Neural progenitor cell (in vitro differentiated cells): ENCODE data around the gene UNC13B. TPM values are rescaled to one million over a fixed set of nuclear protein-coding genes. Genes with fewer than 3 reads are reported as not detected.

ENCODE experiments used
- DNase-seq: peaks from one replicate; pipeline ENCODE4 v3.0.0-alpha.2; 2016; ENCODE audit warnings: low spot score
- H2AFZ ChIP-seq: fragments of 200-600 bp; sonication (generic); replicated peaks from 2 replicates; pipeline ENCODE4 v1.6.1; 2016; ENCODE audit warnings: antibody characterized with exemption
- H3F3A ChIP-seq: fragments of 200-600 bp; sonication (generic); 2 replicates; pipeline ENCODE4 v1.6.1; 2016; ENCODE audit warnings: antibody characterized with exemption, low read depth
- H3K27ac ChIP-seq: fragments of 200-600 bp; sonication (generic); 2 replicates; pipeline ENCODE4 v1.5.1; 2016; ENCODE audit warnings: mild to moderate bottlenecking
- H3K27me3 ChIP-seq: fragments of 200-600 bp; sonication (generic); 2 replicates; pipeline ENCODE4 v1.6.1; 2016; ENCODE audit warnings: mild to moderate bottlenecking, moderate library complexity
- H3K36me3 ChIP-seq: fragments of 200-600 bp; sonication (generic); 2 replicates; pipeline ENCODE4 v1.5.1; 2016
- H3K4me1 ChIP-seq: fragments of 200-600 bp; sonication (generic); 2 replicates; pipeline ENCODE4 v1.6.1; 2016; ENCODE audit warnings: mixed run types
- H3K4me2 ChIP-seq: fragments of 200-600 bp; sonication (generic); 2 replicates; pipeline ENCODE4 v1.6.1; 2016
- H3K4me3 ChIP-seq: fragments of 200-600 bp; sonication (generic); 2 replicates; pipeline ENCODE4 v1.5.1; 2016
- H3K79me2 ChIP-seq: fragments of 200-600 bp; sonication (generic); 2 replicates; pipeline ENCODE4 v1.6.1; 2016; ENCODE audit warnings: low read depth
- H3K9ac ChIP-seq: fragments of 200-600 bp; sonication (generic); 2 replicates; pipeline ENCODE4 v1.6.1; 2016
- H3K9me3 ChIP-seq: fragments of 200-600 bp; sonication (generic); 2 replicates; pipeline ENCODE4 v1.5.1; 2016; ENCODE audit warnings: low read depth
- H4K20me1 ChIP-seq: fragments of 200-600 bp; sonication (generic); 2 replicates; pipeline ENCODE4 v1.6.1; 2016; ENCODE audit warnings: low read depth
- H3K27ac Mint-ChIP-seq: 3 replicates; pipeline ENCODE4 v1.8.0; 2021; ENCODE audit warnings: mixed read lengths
- H3K27me3 Mint-ChIP-seq: 2 replicates; pipeline ENCODE4 v1.8.0; 2022; ENCODE audit warnings: low read depth, mild to moderate bottlenecking, inconsistent platforms, moderate library complexity, mixed read lengths; ENCODE audit not compliant: insufficient read depth
- H3K36me3 Mint-ChIP-seq: 3 replicates; pipeline ENCODE4 v1.8.0; 2021; ENCODE audit warnings: mixed read lengths
- H3K4me1 Mint-ChIP-seq: 3 replicates; pipeline ENCODE4 v1.8.0; 2021; ENCODE audit warnings: mixed read lengths
- H3K4me3 Mint-ChIP-seq: 3 replicates; pipeline ENCODE4 v1.8.0; 2021; ENCODE audit warnings: mild to moderate bottlenecking, moderate library complexity, mixed read lengths
- H3K9me3 Mint-ChIP-seq: 3 replicates; pipeline ENCODE4 v1.8.0; 2020; ENCODE audit warnings: mixed read lengths
- EZH2 ChIP-seq: fragments of 200-600 bp; sonication (generic); IDR thresholded peaks from 2 replicates; pipeline ENCODE4 v1.6.1; 2017; ENCODE audit warnings: antibody characterized with exemption, mild to moderate bottlenecking, moderate library complexity
- EZH2phosphoT487 ChIP-seq: fragments of 200-600 bp; sonication (generic); IDR thresholded peaks from 2 replicates; pipeline ENCODE4 v1.6.1; 2017; ENCODE audit warnings: antibody characterized with exemption
- total RNA-seq: library from RNA; depleted of rRNA; stranded (reverse); fragments of >200 nt; gene quantifications from 2 replicates; pipeline ENCODE4 v1.2.3, GENCODE V29; 2015; ENCODE audit warnings: low replicate concordance
- TF ChIP-seq, protein P1 (sequence below): fragments of 200-600 bp; sonication (generic); IDR thresholded peaks from 2 replicates; pipeline ENCODE4 v1.5.1; 2017; ENCODE audit warnings: antibody characterized with exemption, mild to moderate bottlenecking

The UNC13B gene
- 40.7 and 44.4 TPM in 2 replicates for total RNA-seq

DNA sequence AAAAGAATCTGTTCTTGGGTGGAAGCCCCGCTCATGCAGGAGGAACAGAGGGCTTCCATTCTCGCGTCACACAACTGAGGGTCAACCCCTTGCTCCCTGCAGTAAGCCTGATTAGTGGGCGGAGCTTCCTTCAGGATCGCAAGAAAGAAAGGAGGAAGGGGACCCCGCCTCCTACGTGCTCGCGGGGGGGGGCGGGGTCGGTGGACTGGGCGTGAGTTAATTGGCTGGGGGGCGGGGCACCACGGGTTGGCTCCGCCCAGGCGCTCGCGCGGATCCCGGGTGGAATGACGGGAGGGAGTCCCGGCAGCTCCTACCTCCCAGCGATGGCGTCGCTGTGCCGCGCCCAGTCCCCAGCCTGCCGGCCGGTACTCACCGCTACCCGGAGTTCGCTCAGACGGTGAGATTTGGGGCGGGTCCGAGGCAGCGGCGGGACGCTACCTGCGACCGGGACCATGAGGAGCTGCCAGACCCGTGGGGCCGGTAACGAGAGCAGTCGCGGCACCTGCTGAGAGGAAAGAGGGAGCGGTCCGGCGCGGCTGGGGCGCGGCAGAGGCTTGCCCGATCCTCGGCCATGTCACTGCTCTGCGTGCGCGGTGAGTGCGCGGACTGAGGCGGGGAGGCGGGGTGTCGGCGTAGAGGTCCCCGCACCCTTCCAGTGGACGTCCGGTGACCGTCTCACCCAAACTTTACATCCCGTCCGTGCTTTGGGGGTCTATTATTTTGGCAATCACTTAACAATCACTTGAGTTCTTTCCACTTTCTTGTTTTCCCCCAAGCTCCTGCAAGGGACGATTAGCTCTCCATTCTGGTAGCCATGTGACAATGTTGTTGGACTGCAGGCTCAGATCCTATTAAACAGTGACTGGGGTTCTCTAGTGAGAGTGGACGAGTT lies at the start of gene UNC13B:
TSS of gene UNC13B (plus strand) at position 297 of the 892 bp plus-strand sequence. CDS start at position 572, 275 bp downstream.
- Histone ChIP-seq H3K4me2 (peak within 1 kb of the TSS; percentile 87), H3K9me3 (no peaks in the 10 kb centered on the region)

DNA sequence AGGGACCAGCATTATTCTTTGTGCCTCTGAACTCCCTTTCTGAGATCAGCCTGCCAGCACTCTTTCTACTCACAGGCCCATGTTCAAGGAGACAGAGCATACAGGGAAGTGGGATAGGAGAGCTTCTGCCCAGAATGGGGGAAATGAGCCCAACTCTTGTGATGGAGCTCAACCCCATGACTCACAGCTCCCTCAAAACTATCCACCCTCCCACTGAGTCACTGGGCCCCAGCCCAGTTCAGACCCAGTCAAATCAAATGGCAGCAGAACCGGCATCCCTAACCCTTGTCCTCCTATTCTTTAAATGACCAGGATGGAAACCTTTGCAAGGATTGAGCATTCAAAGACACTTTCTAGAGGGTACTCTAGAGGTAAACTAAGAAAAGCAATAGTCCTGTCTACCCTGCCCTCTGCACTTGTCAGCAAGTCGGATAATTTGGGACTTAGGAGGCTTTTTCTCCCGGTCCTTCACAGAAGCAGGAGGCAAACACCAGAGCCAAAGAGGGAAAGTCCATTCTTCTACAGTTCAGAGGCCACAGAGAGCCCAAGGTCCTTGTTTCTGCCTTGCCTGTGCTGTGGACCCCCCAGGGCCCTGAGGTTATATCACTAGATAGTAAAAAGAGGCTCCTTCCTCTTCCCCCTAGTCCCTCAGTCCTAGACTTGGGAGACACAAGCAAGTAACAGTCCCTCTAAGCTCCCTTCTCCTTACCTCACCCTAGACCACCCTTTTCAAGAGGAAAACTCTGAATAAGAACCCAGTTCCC lies 49.4 kb upstream of the UNC13B start:
- Mint-ChIP-seq H3K27ac (peak overlapping the region; percentile 61), H3K4me1 (peaks cover 58% of the 10 kb centered on the region), H3K9me3 (no peaks in the 10 kb centered on the region), H3K4me3 (peak overlapping the region; percentile 88), H3K27me3 (peaks cover 2% of the 10 kb centered on the region), H3K36me3 (peaks cover 12% of the 10 kb centered on the region)
- H3K4me3 ChIP-seq: peak overlapping the region; percentile 71
- no peak overlapping the region for H3K9ac ChIP-seq
- H4K20me1 ChIP-seq: peaks cover 23% of the 10 kb centered on the region
- H3K27me3 ChIP-seq: no peaks in the 10 kb centered on the region
- no peak for TF ChIP-seq EZH2phosphoT487
- TF ChIP-seq, protein P1, sequence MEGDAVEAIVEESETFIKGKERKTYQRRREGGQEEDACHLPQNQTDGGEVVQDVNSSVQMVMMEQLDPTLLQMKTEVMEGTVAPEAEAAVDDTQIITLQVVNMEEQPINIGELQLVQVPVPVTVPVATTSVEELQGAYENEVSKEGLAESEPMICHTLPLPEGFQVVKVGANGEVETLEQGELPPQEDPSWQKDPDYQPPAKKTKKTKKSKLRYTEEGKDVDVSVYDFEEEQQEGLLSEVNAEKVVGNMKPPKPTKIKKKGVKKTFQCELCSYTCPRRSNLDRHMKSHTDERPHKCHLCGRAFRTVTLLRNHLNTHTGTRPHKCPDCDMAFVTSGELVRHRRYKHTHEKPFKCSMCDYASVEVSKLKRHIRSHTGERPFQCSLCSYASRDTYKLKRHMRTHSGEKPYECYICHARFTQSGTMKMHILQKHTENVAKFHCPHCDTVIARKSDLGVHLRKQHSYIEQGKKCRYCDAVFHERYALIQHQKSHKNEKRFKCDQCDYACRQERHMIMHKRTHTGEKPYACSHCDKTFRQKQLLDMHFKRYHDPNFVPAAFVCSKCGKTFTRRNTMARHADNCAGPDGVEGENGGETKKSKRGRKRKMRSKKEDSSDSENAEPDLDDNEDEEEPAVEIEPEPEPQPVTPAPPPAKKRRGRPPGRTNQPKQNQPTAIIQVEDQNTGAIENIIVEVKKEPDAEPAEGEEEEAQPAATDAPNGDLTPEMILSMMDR: no peak
- no peak for TF ChIP-seq EZH2
- peak overlapping the region; percentile 2 for H2AFZ ChIP-seq
- H3K4me1 ChIP-seq: peaks cover 23% of the 10 kb centered on the region
- peak overlapping the region; percentile 74 for H3K4me2 ChIP-seq
- DNase-seq: no peak
- H3K79me2 ChIP-seq: peaks cover 29% of the 10 kb centered on the region
- no peak overlapping the region for H3K27ac ChIP-seq
- no peaks in the 10 kb centered on the region for H3K9me3 ChIP-seq
- peaks cover 27% of the 10 kb centered on the region for H3F3A ChIP-seq
- no peaks in the 10 kb centered on the region for H3K36me3 ChIP-seq

More for the DNA sequence above, at the start of gene UNC13B:
- Histone ChIP-seq H2AFZ (peak within 1 kb of the TSS; percentile 88), H4K20me1 (no peaks in the 10 kb centered on the region), H3K9ac (peak within 1 kb of the TSS; percentile 42), H3K4me1 (peaks cover 12% of the 10 kb centered on the region), H3F3A (peaks cover 16% of the 10 kb centered on the region), H3K27me3 (no peaks in the 10 kb centered on the region), H3K79me2 (peaks cover 41% of the 10 kb centered on the region), H3K27ac (no peak within 1 kb of the TSS), H3K4me3 (peak within 1 kb of the TSS; percentile 85), H3K36me3 (no peaks in the 10 kb centered on the region)
- peak within 1 kb of the TSS; percentile 93 for H3K4me3 Mint-ChIP-seq
- TF ChIP-seq, protein P1: peak; percentile 28
- no peak for TF ChIP-seq EZH2phosphoT487
- peaks cover 6% of the 10 kb centered on the region for H3K9me3 Mint-ChIP-seq
- H3K4me1 Mint-ChIP-seq: peaks cover 19% of the 10 kb centered on the region
- peak within 1 kb of the TSS; percentile 93 for H3K27ac Mint-ChIP-seq
- peaks cover 3% of the 10 kb centered on the region for H3K27me3 Mint-ChIP-seq
- DNase-seq: peak; percentile 98
- peaks cover 2% of the 10 kb centered on the region for H3K36me3 Mint-ChIP-seq

DNA sequence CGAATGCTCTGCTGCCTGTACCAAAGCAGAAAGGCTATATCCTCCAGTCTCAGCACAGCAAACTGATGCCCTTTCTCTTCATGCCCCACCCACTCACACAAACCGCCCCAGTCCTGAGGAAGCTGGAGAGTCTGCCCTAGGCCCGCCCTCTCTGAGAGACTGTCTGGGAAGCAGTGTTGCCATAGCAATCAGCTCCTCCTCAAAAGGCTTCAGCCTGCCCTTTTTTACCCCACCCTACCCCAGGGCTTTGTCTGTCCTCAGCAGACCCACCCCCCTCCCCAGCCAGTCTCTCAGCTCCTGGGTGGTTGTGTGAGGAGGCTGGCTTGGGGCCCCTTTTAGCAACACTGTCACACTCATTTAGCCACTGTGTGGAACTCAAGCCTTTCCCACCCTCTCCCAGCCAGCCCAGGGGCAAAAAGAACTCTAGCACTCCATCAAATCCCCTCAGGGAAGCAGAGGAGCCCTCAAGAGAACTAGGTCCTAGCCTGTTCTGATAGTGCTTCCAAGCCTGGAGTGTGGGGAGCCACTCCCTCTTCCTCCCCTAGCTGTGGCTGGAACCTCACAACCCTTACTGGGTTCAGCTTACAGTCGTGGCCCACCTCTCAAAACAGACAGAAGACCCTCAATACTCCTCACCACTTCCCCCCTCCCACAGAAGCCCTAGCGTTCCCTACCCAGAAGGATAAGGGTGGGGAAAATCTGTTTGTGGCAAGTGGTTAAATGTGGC lies 47.5 kb upstream of the UNC13B start:
- peak overlapping the region; percentile 90 for H3K27ac ChIP-seq
- H3K4me1 ChIP-seq: peaks cover 23% of the 10 kb centered on the region
- H3K27ac Mint-ChIP-seq: peak overlapping the region; percentile 96
- peaks cover 19% of the 10 kb centered on the region for H4K20me1 ChIP-seq
- H3K9me3 ChIP-seq: no peaks in the 10 kb centered on the region
- peak overlapping the region; percentile 89 for H3K4me2 ChIP-seq
- H3K36me3 Mint-ChIP-seq: peaks cover 4% of the 10 kb centered on the region
- H3K79me2 ChIP-seq: peaks cover 29% of the 10 kb centered on the region
- peak overlapping the region; percentile 73 for H3K4me3 ChIP-seq
- DNase-seq: peak; percentile 98
- peaks cover 5% of the 10 kb centered on the region for H3K27me3 Mint-ChIP-seq
- H3K9ac ChIP-seq: no peak overlapping the region
- H3K27me3 ChIP-seq: no peaks in the 10 kb centered on the region
- peaks cover 27% of the 10 kb centered on the region for H3F3A ChIP-seq
- H3K4me1 Mint-ChIP-seq: peaks cover 55% of the 10 kb centered on the region
- TF ChIP-seq EZH2 (no peak), EZH2phosphoT487 (no peak)
- TF ChIP-seq, protein P1: no peak
- no peaks in the 10 kb centered on the region for H3K36me3 ChIP-seq
- H2AFZ ChIP-seq: peak overlapping the region; percentile 26
- H3K9me3 Mint-ChIP-seq: no peaks in the 10 kb centered on the region
- H3K4me3 Mint-ChIP-seq: peak overlapping the region; percentile 97
